ENCODE results near the gene CHRNA1. TPM values are rescaled to one million over a fixed set of nuclear protein-coding genes. Genes with fewer than 3 reads are reported as not detected.

The CHRNA1 gene
- total RNA-seq, 1 experiment from 2014 or later = not detected

DNA sequence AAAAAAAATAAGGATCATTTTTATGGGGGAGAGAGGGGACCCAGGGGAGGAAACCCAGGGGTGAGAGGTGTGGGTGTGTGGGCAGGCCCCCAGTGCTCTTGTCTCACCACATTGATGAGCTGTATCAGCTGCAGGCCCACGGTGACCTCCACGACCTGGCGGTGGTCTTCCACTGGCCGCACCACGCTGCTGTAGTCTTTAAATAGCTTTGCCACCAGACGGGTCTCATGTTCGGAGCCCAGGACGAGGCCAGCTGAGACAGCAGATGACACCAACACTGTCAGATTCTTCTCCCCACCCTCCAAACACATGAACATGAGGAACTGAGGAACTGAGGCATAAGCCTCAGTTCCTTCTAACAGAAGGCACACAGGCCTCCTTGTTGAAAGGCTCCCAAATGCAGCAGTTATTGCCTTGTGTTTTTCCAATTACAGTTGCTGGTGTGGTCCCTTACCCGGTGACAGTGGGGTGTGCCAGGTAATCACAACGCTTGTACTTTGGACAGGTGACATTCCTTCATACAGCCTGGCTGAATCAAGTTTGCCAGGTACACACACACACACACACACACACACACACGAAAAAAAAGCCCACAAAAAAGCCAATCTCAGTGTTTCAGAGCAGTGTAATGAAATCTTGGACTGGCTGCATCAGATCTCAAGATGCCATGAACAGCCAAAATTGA, 4.7 kb downstream of the CHRNA1 start:
- TF ChIP-seq, protein P1, sequence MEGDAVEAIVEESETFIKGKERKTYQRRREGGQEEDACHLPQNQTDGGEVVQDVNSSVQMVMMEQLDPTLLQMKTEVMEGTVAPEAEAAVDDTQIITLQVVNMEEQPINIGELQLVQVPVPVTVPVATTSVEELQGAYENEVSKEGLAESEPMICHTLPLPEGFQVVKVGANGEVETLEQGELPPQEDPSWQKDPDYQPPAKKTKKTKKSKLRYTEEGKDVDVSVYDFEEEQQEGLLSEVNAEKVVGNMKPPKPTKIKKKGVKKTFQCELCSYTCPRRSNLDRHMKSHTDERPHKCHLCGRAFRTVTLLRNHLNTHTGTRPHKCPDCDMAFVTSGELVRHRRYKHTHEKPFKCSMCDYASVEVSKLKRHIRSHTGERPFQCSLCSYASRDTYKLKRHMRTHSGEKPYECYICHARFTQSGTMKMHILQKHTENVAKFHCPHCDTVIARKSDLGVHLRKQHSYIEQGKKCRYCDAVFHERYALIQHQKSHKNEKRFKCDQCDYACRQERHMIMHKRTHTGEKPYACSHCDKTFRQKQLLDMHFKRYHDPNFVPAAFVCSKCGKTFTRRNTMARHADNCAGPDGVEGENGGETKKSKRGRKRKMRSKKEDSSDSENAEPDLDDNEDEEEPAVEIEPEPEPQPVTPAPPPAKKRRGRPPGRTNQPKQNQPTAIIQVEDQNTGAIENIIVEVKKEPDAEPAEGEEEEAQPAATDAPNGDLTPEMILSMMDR (conservative IDR thresholded peaks at IDR 0.05) = no peak
- Histone ChIP-seq H3K79me1 (ENCODE audit: insufficient read depth, low read depth, low read length, poor library complexity, severe bottlenecking) (no peaks in the 10 kb centered on the region), H3K4me1 (ENCODE audit: insufficient read depth, low read length) (0 out of 2 replicates have a peak, but pooled peaks cover 4% of the 10 kb centered on the region), H3K79me2 (ENCODE audit: insufficient read depth, low read length) (no peaks in the 10 kb centered on the region), H3K56ac (ENCODE audit: insufficient read length, low read depth, low read length) (no peak overlapping the region), H3K23me2 (ENCODE audit: insufficient read length, low read depth, low read length, poor library complexity, severe bottlenecking) (no peaks in the 10 kb centered on the region), H2AK5ac (ENCODE audit: insufficient read length, low read length) (no peak overlapping the region), H3K4me2 (ENCODE audit: insufficient read depth, insufficient read length, low read length) (no peak overlapping the region), H3K4ac (ENCODE audit: low read depth, low read length) (no peak overlapping the region), H2BK20ac (ENCODE audit: low read depth, low read length, poor library complexity, severe bottlenecking) (no peak overlapping the region), H2AFZ (ENCODE audit: low read length) (no peak overlapping the region), H2BK120ac (ENCODE audit: low read depth, low read length, poor library complexity, severe bottlenecking) (no peak overlapping the region), H3K14ac (ENCODE audit: insufficient read depth, low read length) (no peak overlapping the region), H4K20me1 (ENCODE audit: control insufficient read depth, insufficient read depth, insufficient read length) (no peaks in the 10 kb centered on the region), H2BK5ac (ENCODE audit: insufficient read length, low read length) (no peak overlapping the region), H3K9me3 (ENCODE audit: control insufficient read depth, low read depth, low read length) (no peaks in the 10 kb centered on the region), H3K27me3 (ENCODE audit: insufficient read depth, low read length) (no peaks in the 10 kb centered on the region), H3T11ph (ENCODE audit: low read length) (no peak overlapping the region), H2BK15ac (ENCODE audit: low read depth, low read length) (no peak overlapping the region), H3K9ac (ENCODE audit: extremely low read depth, insufficient read length, low read length) (no peak overlapping the region), H3K27ac (ENCODE audit: insufficient read length, low read depth, low read length) (no peak overlapping the region), H2BK12ac (ENCODE audit: insufficient read length, low read depth, low read length) (no peak overlapping the region), H4K5ac (ENCODE audit: insufficient read length, low read depth, low read length) (no peak overlapping the region), H4K91ac (ENCODE audit: insufficient read length, low read depth, low read length) (no peak overlapping the region), H3K23ac (ENCODE audit: insufficient read length, low read depth, low read length) (no peak overlapping the region), H4K8ac (replicated peaks; ENCODE audit: insufficient read length, low read depth, low read length) (no peak overlapping the region), H3K18ac (ENCODE audit: insufficient read length, low read depth, low read length) (no peak overlapping the region)
- Mint-ChIP-seq H3K4me3 (no peak overlapping the region), H3K36me3 (ENCODE audit: insufficient read depth in 1 of 3, low read depth in 3 of 3) (no peaks in the 10 kb centered on the region; a peak in 1 of 7 replicates), H3K27ac (no peak overlapping the region), H3K4me1 (peaks cover 19 to 23% of the 10 kb centered on the region in 2 experiments), H3K9me3 (no peaks in the 10 kb centered on the region), H3K27me3 (ENCODE audit: low read depth) (no peaks in the 10 kb centered on the region; the same call in 1 of the 2 replicates)
- WGBS (ENCODE audit: extremely low coverage, insufficient read length, low lambda C conversion rate) = no CpG with 5 or more reads among the region's 11 CpGs
- DNase-seq = no peak

Data from H9 (cell line).